NCI-H524 (cell line): ENCODE measurements around the gene SART3.
A peak's percentile ranks its signal among the peaks of the same experiment; 100 is the strongest.

ENCODE experiments used
- DNase-seq, 2 experiments: peaks; one replicate each; lab custom pipeline; 2025; lab: John Stamatoyannopoulos, UW

Gene SART3, protein sequence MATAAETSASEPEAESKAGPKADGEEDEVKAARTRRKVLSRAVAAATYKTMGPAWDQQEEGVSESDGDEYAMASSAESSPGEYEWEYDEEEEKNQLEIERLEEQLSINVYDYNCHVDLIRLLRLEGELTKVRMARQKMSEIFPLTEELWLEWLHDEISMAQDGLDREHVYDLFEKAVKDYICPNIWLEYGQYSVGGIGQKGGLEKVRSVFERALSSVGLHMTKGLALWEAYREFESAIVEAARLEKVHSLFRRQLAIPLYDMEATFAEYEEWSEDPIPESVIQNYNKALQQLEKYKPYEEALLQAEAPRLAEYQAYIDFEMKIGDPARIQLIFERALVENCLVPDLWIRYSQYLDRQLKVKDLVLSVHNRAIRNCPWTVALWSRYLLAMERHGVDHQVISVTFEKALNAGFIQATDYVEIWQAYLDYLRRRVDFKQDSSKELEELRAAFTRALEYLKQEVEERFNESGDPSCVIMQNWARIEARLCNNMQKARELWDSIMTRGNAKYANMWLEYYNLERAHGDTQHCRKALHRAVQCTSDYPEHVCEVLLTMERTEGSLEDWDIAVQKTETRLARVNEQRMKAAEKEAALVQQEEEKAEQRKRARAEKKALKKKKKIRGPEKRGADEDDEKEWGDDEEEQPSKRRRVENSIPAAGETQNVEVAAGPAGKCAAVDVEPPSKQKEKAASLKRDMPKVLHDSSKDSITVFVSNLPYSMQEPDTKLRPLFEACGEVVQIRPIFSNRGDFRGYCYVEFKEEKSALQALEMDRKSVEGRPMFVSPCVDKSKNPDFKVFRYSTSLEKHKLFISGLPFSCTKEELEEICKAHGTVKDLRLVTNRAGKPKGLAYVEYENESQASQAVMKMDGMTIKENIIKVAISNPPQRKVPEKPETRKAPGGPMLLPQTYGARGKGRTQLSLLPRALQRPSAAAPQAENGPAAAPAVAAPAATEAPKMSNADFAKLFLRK

GRCh38 chr12:108560752-108561719 lies at the start of gene SART3:
Gene SART3 (minus strand): TSS chr12:108561173. CDS start chr12:108561154, 19 bp downstream.
- DNase-seq = peak; percentile 76 to 90

- no peak for DNase-seq
Observed at GRCh38 chr12:108610336-108610815, 49.4 kb upstream of the SART3 start.

DNA sequence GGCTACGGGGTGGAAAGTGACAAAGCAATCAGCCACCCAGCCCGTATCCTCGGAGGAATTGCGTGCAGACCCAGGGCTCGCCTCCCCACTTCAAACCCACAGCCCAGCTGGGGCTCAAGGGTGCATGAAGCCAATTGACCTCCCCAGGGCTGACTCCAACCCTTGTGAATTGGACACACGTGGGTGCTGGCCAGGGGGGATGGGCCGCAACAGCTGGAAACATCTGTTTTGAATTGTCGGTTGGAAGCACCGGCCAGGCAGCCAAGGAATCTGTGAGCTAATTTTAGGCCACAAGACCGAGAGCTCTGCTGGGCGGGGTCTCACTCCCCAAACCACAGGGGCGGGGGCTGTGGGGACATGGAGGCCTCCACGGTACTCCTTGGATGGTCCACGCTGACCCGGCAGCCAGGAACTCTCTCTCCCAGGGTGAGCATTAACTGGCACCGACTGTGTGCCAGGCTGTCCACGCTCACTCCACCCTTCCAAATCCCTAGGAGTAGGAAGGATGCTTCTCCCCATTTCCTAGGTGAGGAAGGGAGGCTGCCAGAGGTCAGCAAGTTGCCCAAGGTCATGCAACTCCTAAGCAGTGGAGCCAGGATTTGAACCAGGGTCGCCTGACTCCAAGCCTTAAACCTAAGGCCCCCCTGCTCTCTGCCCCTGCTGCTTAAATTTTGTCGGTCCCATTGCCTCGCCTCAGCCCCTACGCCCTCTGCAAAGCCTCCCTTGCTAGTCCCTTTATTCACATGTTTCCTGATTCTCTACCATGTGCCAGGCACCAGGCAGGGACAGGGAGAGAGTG lies 48.8 kb upstream of the SART3 start:
- no peak for DNase-seq

DNA sequence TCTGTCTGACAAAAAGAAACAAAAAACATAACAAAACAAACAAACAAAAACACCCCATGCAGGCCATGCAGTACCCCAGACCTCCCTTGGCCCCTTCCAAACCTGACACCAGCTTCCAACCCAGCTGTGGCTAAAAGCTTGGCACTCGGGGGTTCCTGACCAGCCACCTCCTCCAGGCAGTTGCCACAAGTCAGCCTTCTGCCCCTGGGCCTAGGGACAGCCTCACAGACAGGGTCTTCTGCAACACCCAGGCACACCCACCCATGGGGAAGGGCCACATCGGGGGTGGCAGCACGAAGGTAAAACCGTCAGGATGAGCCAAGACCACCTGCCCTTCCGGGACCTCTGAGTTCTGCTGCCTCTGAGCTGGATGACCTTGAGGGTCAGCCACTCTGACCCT lies 47.6 kb upstream of the SART3 start:
- DNase-seq = no peak

GRCh38 chr12:108607981-108608600 lies 47.1 kb upstream of the SART3 start:
- DNase-seq = no peak

- DNase-seq = peak in 1 of 2 experiments; percentile 8
Observed at GRCh38 chr12:108606492-108606891, 45.5 kb upstream of the SART3 start.

GRCh38 chr12:108605690-108606406 lies 44.9 kb upstream of the SART3 start:
- no peak for DNase-seq

- DNase-seq = no peak
Observed at GRCh38 chr12:108605000-108605689, 44.2 kb upstream of the SART3 start.

DNA sequence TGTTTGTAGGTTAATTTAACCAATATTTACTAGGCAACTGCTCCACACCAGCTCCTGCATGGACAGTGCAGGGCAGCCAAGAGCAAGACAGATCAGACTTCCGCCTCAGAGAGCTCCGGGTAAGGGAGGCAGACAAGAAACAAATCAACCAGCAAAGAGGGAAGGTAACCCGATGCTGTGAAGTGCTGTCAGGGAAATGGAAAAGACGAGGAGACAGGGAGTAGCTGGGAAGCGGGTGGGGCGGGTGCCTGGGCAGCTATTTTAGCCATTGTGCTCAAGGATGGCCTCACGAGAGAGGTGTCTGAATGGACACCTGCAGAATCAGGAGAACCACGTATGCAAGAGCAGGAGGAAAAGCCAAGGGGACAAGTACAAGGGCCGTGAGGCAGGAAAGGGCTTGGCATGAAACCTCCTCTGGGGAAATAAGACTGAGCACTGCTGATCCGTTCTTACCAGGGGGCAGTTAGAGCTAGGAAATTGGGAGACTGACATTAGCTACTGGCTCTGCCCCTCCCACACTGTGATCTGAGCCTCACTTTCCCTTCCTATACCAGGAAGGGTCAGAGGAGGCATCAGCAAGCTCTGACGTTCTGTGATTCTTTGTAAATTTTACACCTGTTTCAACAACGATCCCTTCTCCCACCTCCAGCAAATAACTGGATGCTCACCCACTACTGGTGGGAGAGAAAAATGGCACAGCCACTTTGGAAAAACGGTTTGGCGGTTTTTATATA lies 43.4 kb upstream of the SART3 start:
- no peak for DNase-seq

DNA sequence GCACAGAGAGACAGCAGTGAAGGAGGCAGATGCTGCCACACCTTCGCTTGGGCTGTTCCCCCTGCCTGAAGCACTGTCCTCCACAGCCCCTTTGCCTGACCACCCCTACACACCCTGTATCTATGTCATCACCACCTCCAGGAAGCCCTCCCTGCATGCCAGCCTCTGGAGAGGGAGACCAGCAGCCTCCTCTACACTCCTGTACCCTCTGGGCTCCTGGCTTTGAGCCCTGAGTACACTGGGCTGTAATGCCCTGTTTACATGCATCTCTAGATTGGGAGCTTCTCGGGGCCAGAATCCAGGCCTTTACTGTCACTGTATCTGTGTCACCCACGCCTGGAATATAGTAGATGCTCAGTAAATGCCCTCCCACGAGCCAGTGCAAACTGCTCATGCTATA lies 42.8 kb upstream of the SART3 start:
- DNase-seq = no peak

DNA sequence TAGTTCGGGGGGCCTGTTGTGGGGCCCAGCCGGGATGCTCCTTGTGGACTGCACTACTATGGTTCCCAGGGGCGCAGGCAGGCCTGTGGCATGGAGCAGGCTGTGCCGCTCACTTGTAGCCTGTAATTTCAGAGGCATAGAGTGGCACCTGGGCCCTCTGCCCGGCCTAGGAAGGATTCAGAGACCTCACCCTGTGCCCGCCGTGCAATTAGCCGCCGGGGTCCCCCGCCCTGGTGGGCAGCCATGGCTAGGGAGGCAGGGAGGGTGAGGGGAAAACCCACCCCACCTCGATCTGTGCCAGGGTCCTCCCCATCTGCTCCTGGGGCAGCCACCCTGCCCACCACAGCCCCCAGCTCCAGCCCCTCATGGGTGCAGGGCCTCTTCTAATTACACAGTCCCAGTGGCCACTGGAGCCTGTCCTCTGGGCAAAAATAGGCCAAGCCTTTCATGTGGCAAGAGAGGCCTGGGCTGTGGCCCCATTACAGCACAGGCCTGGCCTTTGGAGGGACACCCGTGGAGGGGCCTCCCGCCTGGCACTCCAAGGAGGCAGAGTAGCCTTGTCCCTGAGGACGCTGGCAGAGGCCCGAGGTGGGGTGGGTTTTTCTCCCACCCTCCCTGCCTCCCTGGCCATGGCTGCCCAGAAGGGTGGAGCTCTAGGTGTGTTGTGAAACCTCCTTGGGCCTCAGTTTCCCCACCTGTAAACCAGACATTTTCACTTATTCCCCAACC lies 42.2 kb upstream of the SART3 start:
- no peak for DNase-seq

DNA sequence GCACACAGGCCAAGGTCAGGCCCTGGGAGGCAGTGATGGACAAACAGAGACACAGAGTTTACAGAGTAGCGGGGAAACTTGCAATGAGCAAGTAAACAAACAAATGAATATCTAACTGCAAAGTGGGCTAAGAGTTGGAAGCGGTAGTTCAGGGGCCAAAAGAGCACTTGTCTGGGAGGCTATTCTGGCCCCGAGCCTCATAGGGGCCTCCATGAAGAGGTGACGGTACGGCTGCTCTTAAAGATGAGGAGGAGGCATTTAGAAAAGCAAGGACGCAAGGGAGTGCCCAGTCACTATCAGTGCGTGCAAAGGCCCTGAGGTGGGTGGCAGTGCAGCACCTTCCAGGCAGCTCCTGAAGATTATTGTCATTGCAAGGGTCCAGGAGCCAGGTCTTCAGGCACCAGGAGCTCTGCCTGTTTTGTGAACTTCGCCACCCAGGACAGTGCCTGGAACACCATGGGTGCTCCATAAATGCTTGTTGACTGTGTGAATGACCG lies 41.3 kb upstream of the SART3 start:
- no peak for DNase-seq

DNA sequence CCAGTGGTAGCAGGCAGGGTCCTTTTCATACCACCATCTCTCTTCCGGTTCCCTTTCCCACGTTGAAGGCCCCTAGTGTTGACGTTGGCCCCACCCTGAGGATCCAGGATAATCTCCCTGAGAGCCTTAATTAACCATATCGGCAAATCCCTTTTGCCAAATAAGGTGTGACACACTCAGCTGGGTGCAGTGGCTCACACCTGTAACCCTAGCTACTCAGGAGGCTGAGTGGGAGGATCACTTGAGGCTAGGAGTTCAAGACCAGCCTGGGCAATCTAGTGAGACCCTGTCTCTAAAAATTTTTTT lies 39.7 kb upstream of the SART3 start:
- peak in 1 of 2 experiments; percentile 29 for DNase-seq

DNA sequence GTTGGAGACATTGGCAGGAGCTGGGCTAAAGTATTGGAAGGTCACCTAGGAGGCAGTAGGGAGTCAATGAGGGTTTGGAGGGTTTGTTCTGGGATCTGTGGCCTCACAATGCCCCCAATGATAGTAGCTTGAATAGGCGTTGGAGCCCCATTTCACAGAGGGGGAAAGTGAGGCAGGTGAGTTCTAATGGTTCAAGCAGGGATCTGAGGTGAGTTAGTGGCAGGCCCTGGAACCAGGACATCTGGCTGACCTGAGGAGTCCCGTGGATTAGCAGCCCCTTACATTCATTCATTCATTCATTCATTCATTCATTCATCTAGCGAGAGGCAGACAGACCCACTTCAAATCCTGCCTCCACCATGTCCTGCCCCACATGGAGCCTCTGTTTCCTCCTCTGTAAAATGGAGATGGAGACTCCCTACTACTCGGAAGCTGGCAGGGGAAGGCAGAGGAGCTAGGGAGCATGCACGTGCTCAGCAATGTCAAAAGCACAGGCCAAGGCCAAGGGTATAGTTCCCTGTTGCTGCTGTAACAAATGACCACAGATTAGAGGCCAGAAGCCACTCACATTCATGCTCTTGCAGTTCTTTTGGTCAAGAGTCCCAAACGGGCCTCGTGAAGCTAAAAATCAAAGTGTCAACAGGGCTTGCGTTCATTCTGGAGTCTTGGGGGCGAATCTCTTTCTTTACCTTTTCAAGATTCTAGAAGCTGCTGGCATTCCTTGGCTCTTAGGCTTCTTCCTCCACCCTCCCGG lies 39.2 kb upstream of the SART3 start:
- no peak for DNase-seq

DNA sequence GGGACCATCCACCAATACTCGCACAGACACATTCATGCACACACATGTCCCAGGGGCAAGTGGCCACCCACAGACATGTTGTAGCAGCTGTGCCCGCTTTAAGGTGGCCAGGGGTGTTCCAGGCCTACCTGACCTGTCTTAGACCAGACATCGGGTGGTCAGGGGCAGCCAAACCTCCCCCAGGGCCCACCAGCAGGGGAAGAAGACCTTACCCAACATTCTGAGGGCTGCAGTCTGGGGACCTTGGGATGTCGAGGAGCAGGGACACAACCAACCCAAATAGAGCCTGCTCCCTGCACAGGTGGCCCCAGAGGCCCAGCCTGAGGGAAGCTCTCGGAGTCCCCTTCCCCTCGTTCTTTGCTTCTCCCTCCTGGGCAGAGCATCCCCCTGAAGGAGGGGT lies 38.6 kb upstream of the SART3 start:
- DNase-seq = no peak

DNA sequence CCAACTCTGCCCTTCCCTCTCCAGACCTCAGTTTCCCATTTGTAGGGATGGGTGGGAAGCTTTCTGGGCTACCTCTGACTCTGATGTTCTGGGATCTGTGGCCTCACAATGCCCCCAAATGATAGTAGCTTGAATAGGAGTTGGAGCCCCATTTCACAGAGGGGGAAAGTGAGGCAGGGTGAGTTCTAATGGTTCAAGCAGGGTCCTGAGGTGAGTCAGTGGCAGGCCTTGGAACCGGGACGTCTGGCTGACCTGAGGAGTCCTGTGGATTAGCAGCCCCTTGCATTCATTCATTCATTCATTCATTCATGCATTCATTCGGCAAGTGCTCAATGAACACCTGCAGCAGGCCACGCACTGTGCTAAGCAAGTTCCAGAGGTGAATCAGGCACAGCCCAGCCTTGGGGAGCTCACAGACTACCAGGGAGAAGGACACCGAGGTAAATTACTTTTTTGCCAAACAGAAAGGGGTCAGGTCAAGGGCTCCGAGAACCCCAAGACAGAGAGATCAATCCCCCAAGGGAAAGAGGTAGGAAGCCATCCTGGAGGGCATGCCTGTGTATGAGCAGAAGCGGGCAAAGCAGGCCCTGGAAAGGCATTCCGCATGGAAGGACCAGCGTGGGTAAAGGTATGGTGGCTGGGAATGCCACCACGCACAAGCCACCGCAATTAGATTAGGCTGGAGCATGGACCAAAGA lies 37.7 kb upstream of the SART3 start:
- no peak for DNase-seq
